ENCODE results near the gene CFAP100. TPM values are rescaled to one million over a fixed set of nuclear protein-coding genes. Genes with fewer than 3 reads are reported as not detected.

Gene CFAP100
- total RNA-seq: not detected in 2 replicates

GRCh38 chr3:126394179-126394976 is at the start of gene CFAP100:
CFAP100 (plus strand) TSS chr3:126394909; CDS start chr3:126396001, 1,092 bp downstream.

GRCh38 chr3:126357295-126358037 is 37.2 kb upstream of the CFAP100 start, which contains the start of gene KLF15:
KLF15 (minus strand) TSS chr3:126357408; CDS start chr3:126352922, 4,486 bp downstream.

GRCh38 chr3:126475413-126476114 is 80.9 kb downstream of the CFAP100 start, which contains the start of gene ZXDC:
ZXDC (minus strand) TSS chr3:126475891; CDS start chr3:126475865, 26 bp downstream.

Other genes with a start within 250 kb of the CFAP100 start
- not detected in 2 replicates for gene ALDH1L1, start 214.3 kb upstream of the CFAP100 start, total RNA-seq
- gene KLF15, start 37.5 kb upstream of the CFAP100 start, total RNA-seq: 3.2 and 4.1 TPM in 2 replicates
- 17.7 and 27.1 TPM in 2 replicates for gene ZXDC, start 81.0 kb downstream of the CFAP100 start, total RNA-seq
- not detected in 2 replicates for gene UROC1, start 122.9 kb downstream of the CFAP100 start, total RNA-seq
- gene CHST13, start 129.2 kb downstream of the CFAP100 start, total RNA-seq: 0.15 and 0.17 TPM in 2 replicates
- not detected in 2 replicates for gene C3orf22, start 164.0 kb downstream of the CFAP100 start, total RNA-seq

Data from smooth muscle cell of trachea (primary cell).